Endothelial cell of umbilical vein (primary cell): ENCODE results near the gene TBC1D14.

ENCODE experiments used
- EZH2 ChIP-seq: IDR thresholded peaks from 2 replicates; pipeline ENCODE4 v1.6.1; 2012; ENCODE audit warnings: borderline replicate concordance, low read depth, mild to moderate bottlenecking, moderate library complexity, low read length, inconsistent platforms; ENCODE audit not compliant: severe bottlenecking
- POLR2A ChIP-seq: IDR thresholded peaks from 2 replicates; pipeline ENCODE4 v1.6.1; 2012; ENCODE audit warnings: low read depth, mild to moderate bottlenecking, control low read depth, low read length
- TF ChIP-seq, protein P1 (sequence below), 2 donors: IDR thresholded peaks; 1 replicate in 1 of 2; 2 replicates in 1 of 2; pipeline ENCODE4 v1.5.1; 2011; ENCODE audit warnings: low read length in 2 of 2, mild to moderate bottlenecking in 2 of 2, moderate library complexity in 2 of 2, control low read depth in 1 of 2, inconsistent platforms in 1 of 2, low read depth in 1 of 2; ENCODE audit not compliant: insufficient read depth in 1 of 2; ENCODE audit errors: extremely low read depth in 1 of 2

GRCh38 chr4:6972911-6973310, 63.3 kb downstream of the TBC1D14 start:
- TF ChIP-seq, protein P1, sequence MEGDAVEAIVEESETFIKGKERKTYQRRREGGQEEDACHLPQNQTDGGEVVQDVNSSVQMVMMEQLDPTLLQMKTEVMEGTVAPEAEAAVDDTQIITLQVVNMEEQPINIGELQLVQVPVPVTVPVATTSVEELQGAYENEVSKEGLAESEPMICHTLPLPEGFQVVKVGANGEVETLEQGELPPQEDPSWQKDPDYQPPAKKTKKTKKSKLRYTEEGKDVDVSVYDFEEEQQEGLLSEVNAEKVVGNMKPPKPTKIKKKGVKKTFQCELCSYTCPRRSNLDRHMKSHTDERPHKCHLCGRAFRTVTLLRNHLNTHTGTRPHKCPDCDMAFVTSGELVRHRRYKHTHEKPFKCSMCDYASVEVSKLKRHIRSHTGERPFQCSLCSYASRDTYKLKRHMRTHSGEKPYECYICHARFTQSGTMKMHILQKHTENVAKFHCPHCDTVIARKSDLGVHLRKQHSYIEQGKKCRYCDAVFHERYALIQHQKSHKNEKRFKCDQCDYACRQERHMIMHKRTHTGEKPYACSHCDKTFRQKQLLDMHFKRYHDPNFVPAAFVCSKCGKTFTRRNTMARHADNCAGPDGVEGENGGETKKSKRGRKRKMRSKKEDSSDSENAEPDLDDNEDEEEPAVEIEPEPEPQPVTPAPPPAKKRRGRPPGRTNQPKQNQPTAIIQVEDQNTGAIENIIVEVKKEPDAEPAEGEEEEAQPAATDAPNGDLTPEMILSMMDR (IDR thresholded peaks at IDR 0.05; ENCODE audit: extremely low read depth in 1 of 2, insufficient read depth in 1 of 2, low read depth in 1 of 2, low read length in 2 of 2) = no peak
- no peak for TF ChIP-seq POLR2A
- no peak for TF ChIP-seq EZH2
